ENCODE measurements around the gene GNPAT.

GNPAT gene

DNA sequence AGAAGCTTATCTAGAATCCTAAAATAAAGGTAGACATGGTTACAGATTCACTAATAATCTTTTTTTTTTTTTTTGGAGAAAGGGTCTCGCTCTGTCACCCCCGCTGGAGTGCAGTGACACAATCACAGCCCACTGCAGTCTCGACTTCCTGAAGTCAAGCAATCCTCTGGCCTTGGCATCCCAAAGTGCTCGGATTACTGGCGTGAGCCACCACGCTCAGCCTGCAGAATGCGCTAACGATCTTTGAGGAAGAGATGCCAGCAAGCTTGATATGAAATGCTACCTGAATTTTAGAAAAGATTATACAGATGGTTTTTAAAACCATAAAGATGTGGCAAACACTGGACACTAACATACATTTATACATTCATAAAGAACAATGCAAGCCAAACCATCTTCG, 4.1 kb upstream of the GNPAT start:
- no peak for DNase-seq
- peaks cover 8% of the 10 kb centered on the region; the same call in 1 of the 2 replicates for H3K36me3 ChIP-seq
- TF ChIP-seq, protein P1, sequence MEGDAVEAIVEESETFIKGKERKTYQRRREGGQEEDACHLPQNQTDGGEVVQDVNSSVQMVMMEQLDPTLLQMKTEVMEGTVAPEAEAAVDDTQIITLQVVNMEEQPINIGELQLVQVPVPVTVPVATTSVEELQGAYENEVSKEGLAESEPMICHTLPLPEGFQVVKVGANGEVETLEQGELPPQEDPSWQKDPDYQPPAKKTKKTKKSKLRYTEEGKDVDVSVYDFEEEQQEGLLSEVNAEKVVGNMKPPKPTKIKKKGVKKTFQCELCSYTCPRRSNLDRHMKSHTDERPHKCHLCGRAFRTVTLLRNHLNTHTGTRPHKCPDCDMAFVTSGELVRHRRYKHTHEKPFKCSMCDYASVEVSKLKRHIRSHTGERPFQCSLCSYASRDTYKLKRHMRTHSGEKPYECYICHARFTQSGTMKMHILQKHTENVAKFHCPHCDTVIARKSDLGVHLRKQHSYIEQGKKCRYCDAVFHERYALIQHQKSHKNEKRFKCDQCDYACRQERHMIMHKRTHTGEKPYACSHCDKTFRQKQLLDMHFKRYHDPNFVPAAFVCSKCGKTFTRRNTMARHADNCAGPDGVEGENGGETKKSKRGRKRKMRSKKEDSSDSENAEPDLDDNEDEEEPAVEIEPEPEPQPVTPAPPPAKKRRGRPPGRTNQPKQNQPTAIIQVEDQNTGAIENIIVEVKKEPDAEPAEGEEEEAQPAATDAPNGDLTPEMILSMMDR (IDR thresholded peaks at IDR 0.05; ENCODE audit: low read depth, low read length): no peak
- no peaks in the 10 kb centered on the region for H3K27me3 ChIP-seq
- H3K4me3 ChIP-seq (ENCODE audit: low read depth, low read length): no peak overlapping the region
- H3K9me3 ChIP-seq: no peaks in the 10 kb centered on the region
- no peaks in the 10 kb centered on the region for H3K4me1 ChIP-seq

DNA sequence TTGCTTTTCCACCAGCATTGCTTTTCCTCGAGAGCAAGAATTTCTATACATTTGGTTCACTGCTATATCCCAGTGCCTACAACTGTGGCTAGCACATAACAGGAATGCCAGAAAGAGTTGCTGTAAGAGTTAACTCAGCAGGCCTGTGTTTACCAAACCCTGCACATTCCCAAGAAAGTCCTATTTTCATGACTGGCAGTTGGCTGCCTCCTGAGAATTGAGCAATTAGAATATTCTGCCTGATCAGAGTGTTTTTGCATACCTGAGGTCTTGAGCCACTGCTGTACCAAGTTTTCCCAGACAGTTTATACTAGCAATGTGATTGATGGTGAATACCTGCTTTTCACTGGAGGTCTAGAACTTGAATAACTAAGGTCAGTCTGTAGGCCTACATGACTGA, 2.7 kb upstream of the GNPAT start:
- Histone ChIP-seq H3K36me3 (peaks cover 8% of the 10 kb centered on the region; the same call in 1 of the 2 replicates), H3K9me3 (no peaks in the 10 kb centered on the region), H3K27me3 (no peaks in the 10 kb centered on the region), H3K4me3 (ENCODE audit: low read depth, low read length) (no peak overlapping the region), H3K4me1 (no peaks in the 10 kb centered on the region)
- TF ChIP-seq, protein P1 (IDR thresholded peaks at IDR 0.05; ENCODE audit: low read depth, low read length): no peak
- no peak for DNase-seq

DNA sequence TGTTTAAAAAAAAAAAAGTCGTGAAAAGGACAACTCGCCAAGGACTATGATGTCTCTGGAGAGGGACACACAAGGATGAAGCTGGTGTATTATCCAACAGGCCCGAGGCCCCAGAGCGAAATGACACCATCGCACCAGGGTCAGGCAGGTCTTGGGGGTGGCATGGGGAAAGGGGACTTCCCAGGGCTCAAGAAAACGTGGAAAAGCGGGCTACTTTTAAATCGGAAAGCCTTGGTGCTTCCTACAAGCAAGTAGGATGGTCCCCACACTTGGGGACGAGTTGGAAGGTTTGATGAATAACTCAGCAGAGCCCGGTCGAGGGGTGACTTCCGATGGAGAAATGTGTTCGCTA, 505 bp upstream of the GNPAT start:
- Histone ChIP-seq H3K36me3 (peaks cover 7% of the 10 kb centered on the region; the same call in 1 of the 2 replicates), H3K27me3 (no peaks in the 10 kb centered on the region), H3K9me3 (no peaks in the 10 kb centered on the region), H3K4me1 (no peaks in the 10 kb centered on the region), H3K4me3 (ENCODE audit: low read depth, low read length) (peak overlapping the region; percentile 95)
- no peak for DNase-seq
- TF ChIP-seq, protein P1 (IDR thresholded peaks at IDR 0.05; ENCODE audit: low read depth, low read length): no peak

DNA sequence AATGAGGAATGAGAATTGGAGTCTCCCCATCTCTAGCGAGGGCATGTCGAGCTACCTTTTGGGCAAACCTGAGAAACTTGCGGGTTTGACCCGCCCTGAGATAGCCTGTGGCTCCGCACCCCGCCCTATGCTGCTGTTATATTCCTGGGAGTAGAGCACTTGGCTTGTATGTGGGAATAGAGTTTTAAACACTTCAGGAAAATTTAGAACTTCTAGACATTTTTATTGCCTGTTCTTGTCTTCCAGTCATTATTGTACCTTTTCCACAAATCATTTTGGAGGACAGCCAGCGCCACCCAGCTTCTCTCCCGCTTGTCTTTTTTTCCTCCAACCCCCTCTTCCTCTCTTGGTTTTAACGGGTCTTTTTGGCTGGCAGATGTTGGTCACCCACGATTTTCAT, 738 bp downstream of the GNPAT start:
- Histone ChIP-seq H3K4me1 (no peaks in the 10 kb centered on the region), H3K36me3 (0 out of 2 replicates have a peak, but pooled peaks cover 3% of the 10 kb centered on the region), H3K9me3 (no peaks in the 10 kb centered on the region), H3K4me3 (ENCODE audit: low read depth, low read length) (peak overlapping the region; percentile 95), H3K27me3 (no peaks in the 10 kb centered on the region)
- TF ChIP-seq, protein P1 (IDR thresholded peaks at IDR 0.05; ENCODE audit: low read depth, low read length): no peak
- DNase-seq: peak; percentile 25

DNA sequence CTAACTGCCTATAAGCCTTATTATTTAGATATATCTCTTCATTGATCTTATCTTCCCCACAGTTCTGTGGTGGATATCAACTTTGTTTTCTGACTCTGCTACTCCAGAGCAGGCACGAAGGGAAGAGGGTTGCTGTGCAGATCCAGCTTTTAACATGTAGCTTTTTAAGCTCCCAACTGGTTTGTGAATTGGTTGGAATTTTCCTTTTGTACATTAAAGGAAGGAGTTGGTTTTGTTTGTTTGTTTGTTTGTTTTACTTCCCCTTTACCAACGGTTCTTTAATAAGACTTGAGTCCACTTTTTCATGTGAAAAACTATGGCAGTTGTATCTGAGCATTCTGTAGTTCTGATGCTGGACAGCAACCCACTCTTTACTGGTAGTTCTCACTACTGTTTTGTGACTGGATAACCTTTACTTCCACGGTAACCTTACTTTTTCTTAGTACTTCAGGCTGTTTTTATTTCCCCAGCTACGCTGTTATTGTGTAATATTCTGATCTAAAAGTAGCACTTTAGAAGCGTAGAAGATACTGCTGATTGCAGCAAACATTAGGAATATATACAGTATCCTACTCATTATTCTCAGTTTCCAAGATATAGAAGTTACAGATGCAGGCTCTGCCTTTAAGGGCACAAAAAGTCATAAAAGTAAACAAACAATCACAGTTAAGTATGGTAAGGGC, 1.6 kb downstream of the GNPAT start:
- Histone ChIP-seq H3K9me3 (no peaks in the 10 kb centered on the region), H3K4me3 (ENCODE audit: low read depth, low read length) (peak overlapping the region; percentile 95), H3K27me3 (no peaks in the 10 kb centered on the region), H3K36me3 (no peaks in the 10 kb centered on the region), H3K4me1 (no peaks in the 10 kb centered on the region)
- TF ChIP-seq, protein P1 (IDR thresholded peaks at IDR 0.05; ENCODE audit: low read depth, low read length): no peak
- DNase-seq: no peak

DNA sequence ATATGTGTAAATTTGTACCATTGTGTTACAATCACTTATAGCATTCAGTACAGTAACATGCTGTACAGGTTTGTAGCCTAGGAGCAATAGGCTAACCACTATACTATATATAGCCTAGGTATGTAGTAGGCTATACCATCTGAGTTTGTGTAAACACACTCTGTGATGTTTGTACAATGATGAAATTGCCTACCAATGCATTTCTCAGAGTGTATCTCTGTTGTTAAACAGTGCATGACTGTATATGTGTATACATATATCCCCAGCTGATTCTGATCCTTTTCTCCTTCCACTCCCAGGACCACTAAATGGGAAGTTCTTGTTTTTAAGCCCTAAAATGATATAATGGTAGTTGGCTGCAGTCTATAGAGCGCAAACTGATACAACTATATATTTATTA, 7.8 kb downstream of the GNPAT start:
- Histone ChIP-seq H3K4me1 (no peaks in the 10 kb centered on the region), H3K9me3 (no peaks in the 10 kb centered on the region; the same call in 1 of the 2 replicates), H3K36me3 (peaks cover 28% of the 10 kb centered on the region), H3K4me3 (ENCODE audit: low read depth, low read length) (no peak overlapping the region), H3K27me3 (no peaks in the 10 kb centered on the region)
- DNase-seq: no peak
- TF ChIP-seq, protein P1 (IDR thresholded peaks at IDR 0.05; ENCODE audit: low read depth, low read length): no peak

Data from BE2C (cell line).